Right atrium auricular region (tissue), 2 donors: ENCODE data around the gene SUGP2. TPM values are rescaled to one million over a fixed set of nuclear protein-coding genes. Genes with fewer than 3 reads are reported as not detected.

Source experiments
- DNase-seq: peaks from one replicate; pipeline ENCODE4 v3.0.0-alpha.2; 2019; ENCODE audit warnings: low spot score
- H3K27ac ChIP-seq, 2 donors: fragments of 200-600 bp; sonication (generic); 1 replicate in 1 of 2; 2 replicates in 1 of 2; pipeline ENCODE4 v1.5.1; 2016 to 2019
- H3K27me3 ChIP-seq, 2 donors: fragments of 200-600 bp; sonication (generic); one replicate each; pipeline versions ENCODE4 v1.5.1 to v1.6.0; 2017 to 2019
- H3K36me3 ChIP-seq: fragments of 200-600 bp; sonication (generic); one replicate; pipeline ENCODE4 v1.5.1; 2016
- H3K4me1 ChIP-seq, 2 donors: fragments of 200-600 bp; sonication (generic); one replicate each; pipeline versions ENCODE4 v1.5.1 to v1.6.0; 2017 to 2019
- H3K4me3 ChIP-seq, 2 donors: fragments of 200-600 bp; sonication (generic); 1 replicate in 1 of 2; 2 replicates in 1 of 2; pipeline ENCODE4 v1.5.1; 2017 to 2019; ENCODE audit warnings: mild to moderate bottlenecking in 1 of 2, moderate library complexity in 1 of 2
- H3K9me3 ChIP-seq, 2 donors: fragments of 200-600 bp; sonication (generic); one replicate each; pipeline ENCODE4 v1.5.1; 2019
- CTCF ChIP-seq, 2 donors: fragments of 200-600 bp; sonication (generic); IDR thresholded peaks; one replicate each; pipeline ENCODE4 v1.5.1; 2019; ENCODE audit warnings: antibody characterized with exemption in 2 of 2
- total RNA-seq, 2 donors: library from RNA; depleted of rRNA; stranded (reverse); fragments of >200 nt; gene quantifications; one replicate each; pipeline ENCODE4 v1.1.0, GENCODE V29; 2016

The SUGP2 gene
- total RNA-seq, 2 donors from 2014 or later = 25.4 to 36.1 TPM

- Histone ChIP-seq H3K4me1 (peaks cover 0 to 17% of the 10 kb centered on the region in 2 donors), H3K27ac (no peak overlapping the region), H3K4me3 (no peak overlapping the region), H3K36me3 (peaks cover 32% of the 10 kb centered on the region), H3K27me3 (no peaks in the 10 kb centered on the region), H3K9me3 (no peaks in the 10 kb centered on the region)
- no peak for TF ChIP-seq CTCF (IDR thresholded peaks at IDR 0.05)
- DNase-seq = no peak
Measured at GRCh38 chr19:19057720-19058119, 24.4 kb upstream of the SUGP2 start.

DNA sequence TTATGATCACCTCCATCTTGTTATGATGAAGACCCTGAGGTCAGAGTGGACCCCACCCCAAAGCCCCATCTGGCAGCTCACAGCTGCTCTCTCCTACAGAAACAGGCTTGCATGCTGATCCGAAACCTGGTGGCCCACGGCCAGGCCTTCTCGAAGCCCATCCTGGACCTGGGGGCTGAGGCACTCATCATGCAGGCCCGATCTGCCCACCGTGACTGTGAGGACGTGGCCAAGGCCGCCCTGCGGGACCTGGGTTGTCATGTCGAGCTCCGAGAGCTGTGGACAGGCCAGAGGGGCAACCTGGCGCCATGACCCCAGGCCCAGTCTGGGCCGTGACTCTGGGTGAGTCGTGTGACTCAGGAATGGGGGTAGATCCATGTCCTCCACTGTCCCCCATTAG, 24.0 kb upstream of the SUGP2 start:
- H3K4me1 ChIP-seq = peaks cover 0 to 13% of the 10 kb centered on the region in 2 donors
- no peak for TF ChIP-seq CTCF (IDR thresholded peaks at IDR 0.05)
- no peak for DNase-seq
- H3K9me3 ChIP-seq = no peaks in the 10 kb centered on the region
- no peak overlapping the region for H3K27ac ChIP-seq
- no peak overlapping the region for H3K4me3 ChIP-seq
- H3K27me3 ChIP-seq = no peaks in the 10 kb centered on the region
- peaks cover 36% of the 10 kb centered on the region for H3K36me3 ChIP-seq

GRCh38 chr19:19056636-19057275, 23.4 kb upstream of the SUGP2 start:
- H3K36me3 ChIP-seq = peaks cover 42% of the 10 kb centered on the region
- H3K4me1 ChIP-seq = peaks cover 0 to 8% of the 10 kb centered on the region in 2 donors
- no peak overlapping the region for H3K27ac ChIP-seq
- no peaks in the 10 kb centered on the region for H3K9me3 ChIP-seq
- no peaks in the 10 kb centered on the region for H3K27me3 ChIP-seq
- H3K4me3 ChIP-seq = no peak overlapping the region
- DNase-seq = no peak
- no peak for TF ChIP-seq CTCF (IDR thresholded peaks at IDR 0.05)

DNA sequence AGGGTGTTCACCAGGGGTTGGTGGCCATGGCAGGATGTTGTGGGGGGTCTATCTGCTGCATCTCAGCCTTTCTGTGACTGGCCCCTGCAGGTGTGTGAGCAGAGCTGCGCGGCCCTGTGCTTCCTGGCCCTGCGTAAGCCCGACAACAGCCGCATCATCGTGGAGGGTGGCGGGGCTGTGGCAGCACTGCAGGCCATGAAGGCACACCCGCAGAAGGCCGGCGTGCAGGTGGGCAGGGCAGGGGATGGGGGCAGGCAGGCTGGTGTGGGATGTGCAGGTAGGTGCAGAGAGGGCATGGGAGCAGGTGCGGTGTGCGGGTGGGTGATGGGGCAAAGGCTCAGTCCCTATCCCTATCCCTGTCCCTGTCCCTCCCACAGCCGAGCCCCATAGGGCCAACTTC, 22.4 kb upstream of the SUGP2 start:
- no peak overlapping the region for H3K27ac ChIP-seq
- no peak for TF ChIP-seq CTCF (IDR thresholded peaks at IDR 0.05)
- H3K4me3 ChIP-seq = no peak overlapping the region
- H3K4me1 ChIP-seq = no peaks in the 10 kb centered on the region
- no peaks in the 10 kb centered on the region for H3K27me3 ChIP-seq
- peaks cover 46% of the 10 kb centered on the region for H3K36me3 ChIP-seq
- no peak for DNase-seq
- H3K9me3 ChIP-seq = no peaks in the 10 kb centered on the region

DNA sequence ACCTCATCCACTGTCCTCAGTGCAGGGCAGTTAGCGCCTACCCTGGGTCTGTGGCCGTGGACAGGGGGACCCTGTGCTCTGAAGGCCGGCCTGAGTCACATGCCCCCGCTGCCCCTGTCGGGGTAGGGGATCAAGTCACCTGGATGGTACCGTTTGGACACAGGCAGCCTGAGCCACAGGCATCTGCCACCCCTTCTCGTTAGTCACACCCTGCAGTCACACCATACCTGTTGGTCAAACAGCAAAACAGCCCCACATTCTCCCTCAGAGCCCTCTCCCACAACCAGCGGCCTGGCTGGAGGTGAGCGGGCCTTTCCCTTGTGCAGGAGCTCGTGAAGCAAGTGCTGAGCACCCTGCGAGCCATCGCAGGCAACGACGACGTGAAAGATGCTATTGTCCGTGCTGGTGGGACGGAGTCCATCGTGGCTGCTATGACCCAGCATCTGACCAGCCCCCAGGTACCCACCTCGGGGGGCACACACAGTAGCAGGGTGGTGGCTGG, 21.7 kb upstream of the SUGP2 start:
- no peaks in the 10 kb centered on the region for H3K27me3 ChIP-seq
- H3K36me3 ChIP-seq = peaks cover 46% of the 10 kb centered on the region
- no peaks in the 10 kb centered on the region for H3K9me3 ChIP-seq
- DNase-seq = no peak
- TF ChIP-seq CTCF (IDR thresholded peaks at IDR 0.05) = no peak
- H3K4me1 ChIP-seq = no peaks in the 10 kb centered on the region
- H3K27ac ChIP-seq = no peak overlapping the region
- H3K4me3 ChIP-seq = no peak overlapping the region
